ENCODE measurements around the gene ARHGDIG. TPM values are rescaled to one million over a fixed set of nuclear protein-coding genes. Genes with fewer than 3 reads are reported as not detected.

ARHGDIG gene
- total RNA-seq, 2 experiments from 2014 or later = 0.42 TPM; not detected in 1

GRCh38 chr16:264440-264951, 15.9 kb upstream of the ARHGDIG start:
- H3K27me3 Mint-ChIP-seq = no peaks in the 10 kb centered on the region

DNA sequence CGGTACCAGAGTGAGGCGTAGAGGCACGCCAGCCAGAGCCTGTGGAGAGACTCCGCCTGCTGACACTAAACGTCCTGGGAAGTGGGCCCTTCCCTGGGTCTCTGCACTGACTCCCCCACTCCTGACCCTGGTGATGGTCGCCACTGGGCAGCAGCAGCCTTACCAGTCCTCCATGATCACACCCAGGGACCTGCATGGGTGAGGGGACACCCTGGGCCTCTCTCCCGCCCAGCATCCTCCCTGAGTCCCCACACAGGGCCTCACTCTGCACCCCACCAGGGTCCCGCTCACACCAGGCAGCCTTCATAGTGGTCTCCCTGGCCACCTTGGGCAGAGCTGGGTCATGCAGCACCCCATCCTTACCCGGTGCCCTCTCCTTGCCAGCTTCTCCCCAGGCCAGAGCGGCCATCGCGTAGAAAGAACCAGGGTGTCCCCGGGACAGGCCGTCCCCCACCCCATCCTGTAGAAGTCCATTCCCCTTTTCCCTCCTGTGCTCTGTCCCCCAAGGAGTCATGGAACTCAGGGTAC, 15.3 kb upstream of the ARHGDIG start:
- Mint-ChIP-seq H3K4me1 (ENCODE audit: low read depth) (no peaks in the 10 kb centered on the region), H3K9me3 (no peaks in the 10 kb centered on the region), H3K4me3 (no peak overlapping the region), H3K27me3 (no peaks in the 10 kb centered on the region), H3K36me3 (ENCODE audit: low read depth) (peaks cover 27% of the 10 kb centered on the region), H3K27ac (no peak overlapping the region)
- no peak for DNase-seq
- peaks cover 7% of the 10 kb centered on the region for H3K4me1 ChIP-seq (ENCODE audit: insufficient read depth, low read length)
- POLR2A ChIA-PET = no interaction called here
- TF ChIP-seq, protein P1, sequence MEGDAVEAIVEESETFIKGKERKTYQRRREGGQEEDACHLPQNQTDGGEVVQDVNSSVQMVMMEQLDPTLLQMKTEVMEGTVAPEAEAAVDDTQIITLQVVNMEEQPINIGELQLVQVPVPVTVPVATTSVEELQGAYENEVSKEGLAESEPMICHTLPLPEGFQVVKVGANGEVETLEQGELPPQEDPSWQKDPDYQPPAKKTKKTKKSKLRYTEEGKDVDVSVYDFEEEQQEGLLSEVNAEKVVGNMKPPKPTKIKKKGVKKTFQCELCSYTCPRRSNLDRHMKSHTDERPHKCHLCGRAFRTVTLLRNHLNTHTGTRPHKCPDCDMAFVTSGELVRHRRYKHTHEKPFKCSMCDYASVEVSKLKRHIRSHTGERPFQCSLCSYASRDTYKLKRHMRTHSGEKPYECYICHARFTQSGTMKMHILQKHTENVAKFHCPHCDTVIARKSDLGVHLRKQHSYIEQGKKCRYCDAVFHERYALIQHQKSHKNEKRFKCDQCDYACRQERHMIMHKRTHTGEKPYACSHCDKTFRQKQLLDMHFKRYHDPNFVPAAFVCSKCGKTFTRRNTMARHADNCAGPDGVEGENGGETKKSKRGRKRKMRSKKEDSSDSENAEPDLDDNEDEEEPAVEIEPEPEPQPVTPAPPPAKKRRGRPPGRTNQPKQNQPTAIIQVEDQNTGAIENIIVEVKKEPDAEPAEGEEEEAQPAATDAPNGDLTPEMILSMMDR (IDR thresholded peaks at IDR 0.05) = no peak
- CTCF ChIA-PET = no interaction called here
- H3K27me3 ChIP-seq (ENCODE audit: control insufficient read depth in 1 of 2, insufficient read depth in 2 of 2, low read length in 2 of 2) = no peaks in the 10 kb centered on the region
- no peak for ATAC-seq (ENCODE audit: poor library complexity)
- intact Hi-C loops (cut with DNase I, micrococcal nuclease) = no loop called here
- no peak overlapping the region for H3K27ac ChIP-seq (ENCODE audit: low read depth in 1 of 2, low read length in 2 of 2)
- H3K4me3 ChIP-seq (ENCODE audit: low read length) = no peak overlapping the region
- H3K36me3 ChIP-seq (ENCODE audit: insufficient read depth, low read length) = peaks cover 23% of the 10 kb centered on the region
- no peaks in the 10 kb centered on the region for H3K9me3 ChIP-seq (ENCODE audit: control insufficient read depth in 1 of 2, insufficient read depth in 1 of 2, low read length in 2 of 2)

More at GRCh38 chr16:264440-264951, 15.9 kb upstream of the ARHGDIG start:
- Mint-ChIP-seq H3K36me3 (ENCODE audit: low read depth) (peaks cover 32% of the 10 kb centered on the region), H3K27ac (no peak overlapping the region), H3K4me1 (ENCODE audit: low read depth) (no peaks in the 10 kb centered on the region), H3K4me3 (no peak overlapping the region), H3K9me3 (no peaks in the 10 kb centered on the region)
- ATAC-seq (ENCODE audit: poor library complexity) = no peak
- TF ChIP-seq, protein P1 (IDR thresholded peaks at IDR 0.05) = no peak
- Histone ChIP-seq H3K27ac (ENCODE audit: low read depth in 1 of 2, low read length in 2 of 2) (no peak overlapping the region), H3K4me3 (ENCODE audit: low read length) (no peak overlapping the region), H3K9me3 (ENCODE audit: control insufficient read depth in 1 of 2, insufficient read depth in 1 of 2, low read length in 2 of 2) (no peaks in the 10 kb centered on the region), H3K36me3 (ENCODE audit: insufficient read depth, low read length) (peaks cover 26% of the 10 kb centered on the region), H3K4me1 (ENCODE audit: insufficient read depth, low read length) (peaks cover 7% of the 10 kb centered on the region), H3K27me3 (ENCODE audit: control insufficient read depth in 1 of 2, insufficient read depth in 2 of 2, low read length in 2 of 2) (no peaks in the 10 kb centered on the region)
- POLR2A ChIA-PET = no interaction called here
- intact Hi-C loops (cut with DNase I, micrococcal nuclease) = no loop called here
- CTCF ChIA-PET = no interaction called here
- DNase-seq = peak in 1 of 14 experiments; percentile 12

DNA sequence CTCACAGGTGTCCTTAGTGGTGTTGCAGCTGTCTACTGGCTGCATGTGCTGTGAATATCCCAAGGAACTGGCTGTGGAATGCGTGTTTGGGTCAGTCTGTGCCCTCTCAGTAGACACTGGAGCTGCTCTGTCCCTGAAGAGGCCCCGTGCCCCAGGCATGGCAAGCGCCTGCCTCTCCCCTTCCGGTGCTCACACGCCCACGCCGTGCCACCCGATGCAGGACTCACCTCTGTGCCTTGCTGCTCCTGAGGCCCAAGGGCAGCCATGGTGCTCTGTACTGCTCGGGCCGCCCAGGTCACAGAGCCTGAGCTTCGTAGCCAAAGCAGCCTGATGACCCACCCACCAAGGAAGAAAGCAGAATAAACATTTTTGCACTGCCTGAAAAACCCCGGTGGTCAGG, 14.7 kb upstream of the ARHGDIG start:
- Mint-ChIP-seq H3K9me3 (no peaks in the 10 kb centered on the region), H3K27ac (no peak overlapping the region), H3K4me1 (ENCODE audit: low read depth) (no peaks in the 10 kb centered on the region), H3K4me3 (no peak overlapping the region), H3K27me3 (no peaks in the 10 kb centered on the region), H3K36me3 (ENCODE audit: low read depth) (peaks cover 20% of the 10 kb centered on the region)
- DNase-seq (no peak), ATAC-seq (ENCODE audit: poor library complexity) (no peak)
- peaks cover 20% of the 10 kb centered on the region for H3K36me3 ChIP-seq (ENCODE audit: insufficient read depth, low read length)
- no peak overlapping the region for H3K4me3 ChIP-seq (ENCODE audit: low read length)
- POLR2A ChIA-PET = no interaction called here
- no peak overlapping the region for H3K27ac ChIP-seq (ENCODE audit: low read depth in 1 of 2, low read length in 2 of 2)
- H3K9me3 ChIP-seq (ENCODE audit: control insufficient read depth in 1 of 2, insufficient read depth in 1 of 2, low read length in 2 of 2) = peaks cover 0 to 2% of the 10 kb centered on the region in 2 experiments
- CTCF ChIA-PET = no interaction called here
- H3K4me1 ChIP-seq (ENCODE audit: insufficient read depth, low read length) = peaks cover 7% of the 10 kb centered on the region
- TF ChIP-seq, protein P1 (IDR thresholded peaks at IDR 0.05) = no peak
- intact Hi-C loops (cut with DNase I, micrococcal nuclease) = no loop called here
- no peaks in the 10 kb centered on the region for H3K27me3 ChIP-seq (ENCODE audit: control insufficient read depth in 1 of 2, insufficient read depth in 2 of 2, low read length in 2 of 2)
